K562 (cell line): ENCODE data around the gene CBX1. TPM values are rescaled to one million over a fixed set of nuclear protein-coding genes. Genes with fewer than 3 reads are reported as not detected.

Source experiments
- ASH1L ChIP-seq: fragments of 450-650 bp; IDR thresholded peaks from 2 replicates; pipeline ENCODE4 v1.6.1; 2018; ENCODE audit warnings: borderline replicate concordance, mild to moderate bottlenecking, low read depth; ENCODE audit not compliant: partially characterized antibody
- CBX1 ChIP-seq: sonication (generic); IDR thresholded peaks from 2 replicates; pipeline ENCODE4 v1.6.1; 2016; ENCODE audit warnings: antibody characterized with exemption, low read depth, mild to moderate bottlenecking
- HCFC1 ChIP-seq: IDR thresholded peaks from 2 replicates; pipeline ENCODE4 v1.6.1; 2012; ENCODE audit warnings: low read depth, low read length, improper control_type of control experiment
- HDGF ChIP-seq: fragments of 450-650 bp; IDR thresholded peaks from 2 replicates; pipeline ENCODE4 v1.6.1; 2016
- MAZ ChIP-seq, 2 experiments: fragments of 450-650 bp in 1 of 2; sonication (generic) in 1 of 2; formaldehyde crosslinking; IDR thresholded peaks in 1 of 2; conservative IDR thresholded peaks in 1 of 2; 2 replicates each; pipeline versions ENCODE4 v1.4.0 to v1.5.0; 2020; ENCODE audit warnings: mild to moderate bottlenecking in 1 of 2, missing genetic modification reagents in 1 of 2
- MYC ChIP-seq, 2 experiments: fragments of 250-450 bp in 1 of 2; sonication (Bioruptor Pico) in 1 of 2; IDR thresholded peaks; 2 replicates each; pipeline versions ENCODE4 v1.5.1 to v1.6.1; 2012 to 2021; ENCODE audit warnings: low read depth in 2 of 2, borderline replicate concordance in 1 of 2, improper control_type of control experiment in 1 of 2, low read length in 1 of 2, mild to moderate bottlenecking in 1 of 2, moderate library complexity in 1 of 2
- PHF8 ChIP-seq: fragments of 200-600 bp; sonication (generic); IDR thresholded peaks from 2 replicates; pipeline ENCODE4 v1.6.1; 2012; ENCODE audit warnings: mixed run types, mild to moderate bottlenecking, inconsistent platforms, low read length, moderate library complexity, borderline replicate concordance
- PPARD ChIP-seq: fragments of 250-450 bp; sonication (Bioruptor Pico); IDR thresholded peaks from 2 replicates; pipeline ENCODE4 v1.8.0; 2022; ENCODE audit warnings: inconsistent platforms, mild to moderate bottlenecking, moderate library complexity
- PRMT5 ChIP-seq: sonication (generic); formaldehyde crosslinking; IDR thresholded peaks from 2 replicates; pipeline ENCODE4 v1.5.0; 2020; ENCODE audit warnings: missing genetic modification reagents
- RBFOX2 ChIP-seq: fragments of 200-400 bp; formaldehyde crosslinking; IDR thresholded peaks from 2 replicates; pipeline ENCODE4 v1.6.1; 2017; ENCODE audit warnings: low read depth, mild to moderate bottlenecking, low read length, moderate library complexity
- SIN3A ChIP-seq, 2 experiments: fragments of 150-350 bp in 1 of 2; IDR thresholded peaks; 2 replicates each; pipeline ENCODE4 v1.6.1; 2011 to 2016; ENCODE audit warnings: borderline replicate concordance in 2 of 2, low read depth in 2 of 2, low read length in 2 of 2, mild to moderate bottlenecking in 2 of 2, moderate library complexity in 2 of 2; ENCODE audit not compliant: control insufficient read depth in 1 of 2
- WHSC1 ChIP-seq: IDR thresholded peaks from one replicate; pipeline ENCODE4 v1.6.1; 2012; ENCODE audit warnings: low read length, control low read depth, inconsistent platforms
- XRCC4 ChIP-seq: IDR thresholded peaks from one replicate; pipeline ENCODE4 v1.6.1; 2011; ENCODE audit not compliant: insufficient read depth, insufficient read length; ENCODE audit errors: extremely low read depth
- ZFX ChIP-seq: sonication (generic); formaldehyde crosslinking; IDR thresholded peaks from 2 replicates; pipeline ENCODE4 v1.8.0; 2022; ENCODE audit warnings: mild to moderate bottlenecking, missing genetic modification reagents, moderate library complexity
- ZNF232 ChIP-seq: sonication (generic); formaldehyde crosslinking; IDR thresholded peaks from 2 replicates; pipeline ENCODE4 v1.8.0; 2022; ENCODE audit warnings: mild to moderate bottlenecking, missing genetic modification reagents
- ZNF436 ChIP-seq: fragments of 250-450, 450-650 bp; sonication (Bioruptor Pico); formaldehyde crosslinking; IDR thresholded peaks from 2 replicates; pipeline ENCODE4 v1.7.0; 2020; ENCODE audit warnings: mild to moderate bottlenecking
- ZNF445 ChIP-seq: fragments of 250-450 bp; sonication (Bioruptor Pico); IDR thresholded peaks from 2 replicates; pipeline ENCODE4 v1.4.0; 2020; ENCODE audit warnings: low read depth, mild to moderate bottlenecking, moderate library complexity
- ZNF507 ChIP-seq: conservative IDR thresholded peaks from 2 replicates; pipeline ENCODE4 v1.6.1; 2017; ENCODE audit warnings: missing genetic modification characterization, missing compliant biosample characterization
- ZNF586 ChIP-seq: fragments of 450-650 bp; formaldehyde crosslinking; conservative IDR thresholded peaks from 2 replicates; pipeline ENCODE4 v1.4.0; 2020; ENCODE audit warnings: mild to moderate bottlenecking, moderate library complexity
- ZNF764 ChIP-seq: fragments of 250-450 bp; sonication (Bioruptor Pico); IDR thresholded peaks from 2 replicates; pipeline ENCODE4 v1.4.0; 2020; ENCODE audit warnings: low read depth, mild to moderate bottlenecking, moderate library complexity
- polyA plus RNA-seq, 8 experiments: library from polyadenylated mRNA; depleted of rRNA in 4 of 8; stranded (reverse) in 5 of 8; unstranded in 3 of 8; fragments of >200 nt; fragmentation: Nextera tagmentation in 2 of 8; fragmentation: Illumina TruSeq in 1 of 8; extraction: Ambion mirVana in 2 of 8; extraction: Trizol in 1 of 8; gene quantifications; 2 replicates each; pipeline versions ENCODE4 v1.2.1 to v1.2.3, GENCODE V29; 2011 to 2014; ENCODE audit warnings: inconsistent platforms in 1 of 8, missing spikeins in 1 of 8
- total RNA-seq, 7 experiments: library from RNA; depleted of rRNA in 6 of 7; stranded (reverse); fragments of >200 nt in 6 of 7; fragmentation: Illumina TruSeq in 2 of 7; extraction: Trizol in 2 of 7; gene quantifications; 2 replicates each; pipeline versions ENCODE4 v1.2.1 to v1.2.3, GENCODE V29; 2011 to 2021; ENCODE audit warnings: low replicate concordance in 1 of 7
- TF ChIP-seq, protein P1 (sequence below), 2 experiments: IDR thresholded peaks; 2 replicates each; pipeline ENCODE4 v1.6.1; 2011; ENCODE audit warnings: borderline replicate concordance in 1 of 2, control low read depth in 1 of 2, low read depth in 1 of 2, low read length in 1 of 2, mild to moderate bottlenecking in 1 of 2, mixed read lengths in 1 of 2, moderate library complexity in 1 of 2; ENCODE audit not compliant: insufficient read depth in 1 of 2, insufficient read length in 1 of 2, poor library complexity in 1 of 2, severe bottlenecking in 1 of 2; ENCODE audit errors: extremely low read depth in 1 of 2
- TF ChIP-seq, protein P2 (sequence below): fragments of 250-450 bp; sonication (Bioruptor Pico); IDR thresholded peaks from 2 replicates; pipeline ENCODE4 v1.8.0; 2022; ENCODE audit warnings: moderate library complexity, mild to moderate bottlenecking, inconsistent platforms
- TF ChIP-seq, protein P3 (sequence below): fragments of 250-450 bp; sonication (Bioruptor Pico); IDR thresholded peaks from 2 replicates; pipeline ENCODE4 v1.8.0; 2021; ENCODE audit warnings: moderate library complexity, mild to moderate bottlenecking, inconsistent platforms
- TF ChIP-seq, protein P4 (sequence below): sonication (generic); formaldehyde crosslinking; IDR thresholded peaks from 2 replicates; pipeline ENCODE4 v1.8.0; 2022; ENCODE audit warnings: missing genetic modification reagents, mild to moderate bottlenecking, borderline replicate concordance

The CBX1 gene
- total and polyA plus RNA-seq, 9 of the 15 experiments (the other 6 are each of a cell fraction or from before 2014, with no cell fraction given): 10.6 to 95.7 (median 52.7) TPM

DNA sequence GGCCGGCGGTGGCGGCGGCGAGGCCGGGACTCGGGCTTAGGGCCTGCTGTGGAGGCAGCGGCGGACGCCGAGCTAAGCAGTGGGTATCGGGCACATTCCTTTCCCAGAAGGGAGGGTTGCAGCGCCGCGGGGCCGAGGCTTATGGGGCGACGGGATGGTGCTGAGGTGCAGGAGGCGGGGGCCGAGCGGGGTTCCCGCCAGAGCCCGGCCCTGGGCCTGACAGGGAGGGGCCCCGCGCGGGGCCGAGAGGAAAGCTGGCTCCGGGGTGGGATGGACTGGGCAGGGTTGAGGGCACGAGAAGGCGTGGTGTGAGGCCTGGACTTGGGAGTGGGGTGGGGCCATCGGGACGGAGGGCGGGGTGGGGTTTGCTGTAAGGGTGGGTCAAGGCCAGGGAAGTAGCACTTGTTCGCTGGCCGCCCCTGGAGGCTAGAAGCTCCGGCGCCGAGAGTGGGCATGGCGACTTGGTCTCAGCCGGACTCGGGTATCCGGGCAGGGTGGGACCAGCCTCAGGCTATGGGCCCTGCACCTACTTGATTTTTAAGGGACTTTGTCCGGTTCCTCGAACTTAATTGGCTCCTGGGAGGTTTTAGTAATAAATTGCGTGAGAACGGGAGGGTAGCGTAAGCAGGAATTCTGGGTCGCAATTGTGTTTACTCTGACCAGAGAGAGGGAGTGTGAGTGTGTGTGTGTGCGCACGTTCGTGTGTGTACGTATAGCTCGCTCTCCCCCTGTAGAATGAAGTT, 52.7 kb downstream of the CBX1 start (continued):
- TF ChIP-seq CBX1: 0 out of 2 replicates have a peak, but pooled peaks have one; percentile 41
- TF ChIP-seq, protein P1, sequence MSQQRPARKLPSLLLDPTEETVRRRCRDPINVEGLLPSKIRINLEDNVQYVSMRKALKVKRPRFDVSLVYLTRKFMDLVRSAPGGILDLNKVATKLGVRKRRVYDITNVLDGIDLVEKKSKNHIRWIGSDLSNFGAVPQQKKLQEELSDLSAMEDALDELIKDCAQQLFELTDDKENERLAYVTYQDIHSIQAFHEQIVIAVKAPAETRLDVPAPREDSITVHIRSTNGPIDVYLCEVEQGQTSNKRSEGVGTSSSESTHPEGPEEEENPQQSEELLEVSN (IDR thresholded peaks at IDR 0.05; ENCODE audit: borderline replicate concordance in 1 of 2, extremely low read depth in 1 of 2, insufficient read depth in 1 of 2, insufficient read length in 1 of 2, low read depth in 1 of 2, low read length in 1 of 2, poor library complexity in 1 of 2, severe bottlenecking in 1 of 2): peak in 1 of 2 experiments; percentile 75
- TF ChIP-seq SIN3A (IDR thresholded peaks at IDR 0.05; ENCODE audit: borderline replicate concordance in 2 of 2, control insufficient read depth in 1 of 2, low read depth in 2 of 2, low read length in 2 of 2): peak; percentile 28 to 83; a peak in 2 of 4 replicates
- no peak for TF ChIP-seq PPARD (CRISPR knock-in tag)
- peak; percentile 65 for TF ChIP-seq RBFOX2
- TF ChIP-seq, protein P2, sequence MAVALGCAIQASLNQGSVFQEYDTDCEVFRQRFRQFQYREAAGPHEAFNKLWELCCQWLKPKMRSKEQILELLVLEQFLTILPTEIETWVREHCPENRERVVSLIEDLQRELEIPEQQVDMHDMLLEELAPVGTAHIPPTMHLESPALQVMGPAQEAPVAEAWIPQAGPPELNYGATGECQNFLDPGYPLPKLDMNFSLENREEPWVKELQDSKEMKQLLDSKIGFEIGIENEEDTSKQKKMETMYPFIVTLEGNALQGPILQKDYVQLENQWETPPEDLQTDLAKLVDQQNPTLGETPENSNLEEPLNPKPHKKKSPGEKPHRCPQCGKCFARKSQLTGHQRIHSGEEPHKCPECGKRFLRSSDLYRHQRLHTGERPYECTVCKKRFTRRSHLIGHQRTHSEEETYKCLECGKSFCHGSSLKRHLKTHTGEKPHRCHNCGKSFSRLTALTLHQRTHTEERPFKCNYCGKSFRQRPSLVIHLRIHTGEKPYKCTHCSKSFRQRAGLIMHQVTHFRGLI (CRISPR knock-in tag): no peak
- no peak for TF ChIP-seq HCFC1
- TF ChIP-seq PHF8: peak; percentile 82; the same call in 1 of the 2 replicates
- peak; percentile 86 to 91 for TF ChIP-seq MAZ (CRISPR knock-in tag; conservative IDR thresholded peaks at IDR 0.05 in 1 of 2, IDR thresholded peaks at IDR 0.05 in 1 of 2)
- no peak for TF ChIP-seq ZNF764 (CRISPR knock-in tag)
- no peak for TF ChIP-seq ZNF507 (tag)
- no peak for TF ChIP-seq HDGF
- no peak for TF ChIP-seq ASH1L
- TF ChIP-seq PRMT5 (CRISPR knock-in tag): peak; percentile 47; the same call in 1 of the 2 replicates
- TF ChIP-seq WHSC1: no peak
- peak; percentile 88 for TF ChIP-seq ZFX
- no peak for TF ChIP-seq XRCC4
- no peak for TF ChIP-seq ZNF445 (CRISPR knock-in tag)
- no peak for TF ChIP-seq ZNF436 (CRISPR knock-in tag)
- TF ChIP-seq ZNF232: no peak
- no peak for TF ChIP-seq ZNF586 (CRISPR knock-in tag)
- TF ChIP-seq, protein P3, sequence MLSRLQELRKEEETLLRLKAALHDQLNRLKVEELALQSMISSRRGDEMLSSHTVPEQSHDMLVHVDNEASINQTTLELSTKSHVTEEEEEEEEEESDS (CRISPR knock-in tag): no peak
- TF ChIP-seq, protein P4, sequence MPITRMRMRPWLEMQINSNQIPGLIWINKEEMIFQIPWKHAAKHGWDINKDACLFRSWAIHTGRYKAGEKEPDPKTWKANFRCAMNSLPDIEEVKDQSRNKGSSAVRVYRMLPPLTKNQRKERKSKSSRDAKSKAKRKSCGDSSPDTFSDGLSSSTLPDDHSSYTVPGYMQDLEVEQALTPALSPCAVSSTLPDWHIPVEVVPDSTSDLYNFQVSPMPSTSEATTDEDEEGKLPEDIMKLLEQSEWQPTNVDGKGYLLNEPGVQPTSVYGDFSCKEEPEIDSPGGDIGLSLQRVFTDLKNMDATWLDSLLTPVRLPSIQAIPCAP (CRISPR knock-in tag): no peak
- 0 out of 2 replicates have a peak, but pooled peaks have one; percentile 10 for TF ChIP-seq MYC (IDR thresholded peaks at IDR 0.05; ENCODE audit: low read depth, low read length)
- TF ChIP-seq MYC (CRISPR knock-in tag; IDR thresholded peaks at IDR 0.05; ENCODE audit: borderline replicate concordance, low read depth): no peak; the same call in 1 of the 2 replicates
